ENCODE data around the gene SPRR2B.

DNA sequence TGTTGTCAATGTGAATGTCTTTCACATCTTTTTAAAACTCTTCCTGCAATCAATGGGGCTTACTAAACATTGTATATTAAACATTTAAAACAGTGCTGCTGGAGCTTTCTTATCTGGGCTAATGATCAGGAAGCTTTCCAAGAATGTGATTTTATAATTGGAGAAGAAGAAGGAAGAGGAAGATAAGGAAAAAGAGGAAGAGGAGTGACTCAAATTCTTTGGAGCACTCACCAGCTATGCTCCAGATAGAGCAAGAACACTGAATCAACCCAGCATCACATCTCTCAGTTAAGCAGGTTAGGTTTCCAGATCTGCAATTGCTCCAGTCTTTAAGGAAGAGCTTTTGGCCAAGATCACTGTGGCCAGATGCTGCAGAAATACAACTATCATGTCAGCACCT is 24.4 kb upstream of the SPRR2B start:
- TF ChIP-seq RAD21 (IDR thresholded peaks at IDR 0.05; ENCODE audit: low read length) (no peak), ELK1 (IDR thresholded peaks at IDR 0.05; ENCODE audit: borderline replicate concordance, low read depth, low read length) (no peak), MAFK (IDR thresholded peaks at IDR 0.05; ENCODE audit: low read depth, low read length) (no peak), POLR2A (IDR thresholded peaks at IDR 0.05; ENCODE audit: low read depth, low read length) (no peak), CEBPB (IDR thresholded peaks at IDR 0.05; ENCODE audit: low read depth, low read length) (no peak), MXI1 (IDR thresholded peaks at IDR 0.05; ENCODE audit: borderline replicate concordance, low read depth, low read length) (no peak), FOS (IDR thresholded peaks at IDR 0.05; ENCODE audit: low read depth, low read length) (no peak)
- TF ChIP-seq, protein P1, sequence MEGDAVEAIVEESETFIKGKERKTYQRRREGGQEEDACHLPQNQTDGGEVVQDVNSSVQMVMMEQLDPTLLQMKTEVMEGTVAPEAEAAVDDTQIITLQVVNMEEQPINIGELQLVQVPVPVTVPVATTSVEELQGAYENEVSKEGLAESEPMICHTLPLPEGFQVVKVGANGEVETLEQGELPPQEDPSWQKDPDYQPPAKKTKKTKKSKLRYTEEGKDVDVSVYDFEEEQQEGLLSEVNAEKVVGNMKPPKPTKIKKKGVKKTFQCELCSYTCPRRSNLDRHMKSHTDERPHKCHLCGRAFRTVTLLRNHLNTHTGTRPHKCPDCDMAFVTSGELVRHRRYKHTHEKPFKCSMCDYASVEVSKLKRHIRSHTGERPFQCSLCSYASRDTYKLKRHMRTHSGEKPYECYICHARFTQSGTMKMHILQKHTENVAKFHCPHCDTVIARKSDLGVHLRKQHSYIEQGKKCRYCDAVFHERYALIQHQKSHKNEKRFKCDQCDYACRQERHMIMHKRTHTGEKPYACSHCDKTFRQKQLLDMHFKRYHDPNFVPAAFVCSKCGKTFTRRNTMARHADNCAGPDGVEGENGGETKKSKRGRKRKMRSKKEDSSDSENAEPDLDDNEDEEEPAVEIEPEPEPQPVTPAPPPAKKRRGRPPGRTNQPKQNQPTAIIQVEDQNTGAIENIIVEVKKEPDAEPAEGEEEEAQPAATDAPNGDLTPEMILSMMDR (conservative IDR thresholded peaks at IDR 0.05; ENCODE audit: low read depth, low read length), result no peak
- TF ChIP-seq, protein P2, sequence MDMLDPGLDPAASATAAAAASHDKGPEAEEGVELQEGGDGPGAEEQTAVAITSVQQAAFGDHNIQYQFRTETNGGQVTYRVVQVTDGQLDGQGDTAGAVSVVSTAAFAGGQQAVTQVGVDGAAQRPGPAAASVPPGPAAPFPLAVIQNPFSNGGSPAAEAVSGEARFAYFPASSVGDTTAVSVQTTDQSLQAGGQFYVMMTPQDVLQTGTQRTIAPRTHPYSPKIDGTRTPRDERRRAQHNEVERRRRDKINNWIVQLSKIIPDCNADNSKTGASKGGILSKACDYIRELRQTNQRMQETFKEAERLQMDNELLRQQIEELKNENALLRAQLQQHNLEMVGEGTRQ (IDR thresholded peaks at IDR 0.05; ENCODE audit: low read depth, low read length), result no peak

Measured in IMR-90 (cell line).